IPS DF 19.7 (cell line): Measurements from ENCODE around the gene DCAF16.

Experiments used
- DNase-seq: peaks from one replicate; pipeline ENCODE4 v3.0.0-alpha.2; 2013; ENCODE audit warnings: low read depth, low spot score

The DCAF16 gene

GRCh38 chr4:17781300-17782287, 29.0 kb downstream of the DCAF16 start, which contains the start of gene FAM184B:
Gene FAM184B (minus strand): TSS chr4:17781621. CDS start chr4:17781299, 322 bp downstream.
- DNase-seq, result no peak

DNA sequence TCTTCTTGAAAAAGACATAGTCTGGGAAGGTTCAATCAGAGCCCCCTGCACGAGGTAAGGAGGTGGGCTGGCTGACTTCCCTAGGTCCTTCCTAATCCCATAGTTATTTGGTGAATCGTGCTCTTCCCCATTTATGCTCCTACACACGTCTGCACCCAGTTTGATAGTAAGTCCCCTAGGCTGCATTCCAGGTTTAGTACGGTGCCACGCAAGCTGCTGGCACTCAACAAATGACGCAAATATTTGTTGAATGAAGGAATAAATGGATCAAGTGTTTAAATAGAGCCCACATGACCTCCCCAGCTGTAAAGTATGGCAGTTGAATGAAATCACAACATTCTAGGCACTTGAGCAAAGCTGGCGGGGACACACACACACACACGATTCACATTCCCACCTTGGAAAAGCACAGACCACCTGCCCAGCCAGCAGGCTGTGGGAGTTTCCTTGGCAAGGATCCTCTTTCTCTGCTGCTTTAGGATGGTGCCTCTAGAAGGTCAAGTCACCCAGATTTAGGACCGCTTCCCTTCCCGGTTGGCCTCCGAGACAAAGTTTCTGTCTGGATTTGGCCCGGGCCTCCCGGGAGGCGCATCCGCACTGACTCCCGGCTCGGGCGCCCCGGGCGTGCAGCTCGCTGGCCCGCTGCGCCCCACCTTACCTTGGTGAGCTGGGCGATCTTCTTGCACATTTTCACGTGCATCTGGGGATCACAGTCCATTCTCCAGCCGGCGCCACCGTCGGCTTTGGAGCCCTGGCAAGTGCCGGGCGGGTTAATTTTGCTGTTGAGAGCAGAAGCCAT, 29.9 kb downstream of the DCAF16 start:
- no peak for DNase-seq

GRCh38 chr4:17778431-17778830, 32.1 kb downstream of the DCAF16 start:
- no peak for DNase-seq

DNA sequence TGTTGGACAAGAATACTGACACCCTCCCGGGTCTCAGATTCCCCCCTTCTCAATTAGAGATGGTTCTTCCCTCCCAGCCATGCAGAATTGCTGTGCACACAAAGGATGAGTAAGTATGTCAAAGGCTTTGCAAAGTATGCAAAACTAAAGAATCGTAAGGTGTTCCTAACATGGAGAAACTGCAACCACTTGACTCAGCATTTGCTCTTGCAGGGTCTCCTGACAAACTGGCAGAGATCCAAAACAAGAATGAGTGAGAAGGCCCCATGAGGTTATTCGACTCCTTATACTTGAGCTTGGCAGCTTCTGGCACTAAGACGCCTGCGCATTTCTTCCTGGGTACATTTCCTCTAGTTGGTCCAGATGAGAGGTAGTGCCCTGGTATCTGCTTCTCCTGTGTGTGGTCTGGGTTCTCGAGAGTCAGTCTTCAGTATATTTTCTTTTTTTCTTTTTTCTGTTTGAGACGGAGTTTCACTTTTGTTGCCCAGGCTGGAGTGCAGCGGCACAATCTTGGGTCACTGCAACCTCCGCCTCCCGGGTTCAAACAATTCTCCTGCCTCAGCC, 37.3 kb downstream of the DCAF16 start:
- no peak for DNase-seq

DNA sequence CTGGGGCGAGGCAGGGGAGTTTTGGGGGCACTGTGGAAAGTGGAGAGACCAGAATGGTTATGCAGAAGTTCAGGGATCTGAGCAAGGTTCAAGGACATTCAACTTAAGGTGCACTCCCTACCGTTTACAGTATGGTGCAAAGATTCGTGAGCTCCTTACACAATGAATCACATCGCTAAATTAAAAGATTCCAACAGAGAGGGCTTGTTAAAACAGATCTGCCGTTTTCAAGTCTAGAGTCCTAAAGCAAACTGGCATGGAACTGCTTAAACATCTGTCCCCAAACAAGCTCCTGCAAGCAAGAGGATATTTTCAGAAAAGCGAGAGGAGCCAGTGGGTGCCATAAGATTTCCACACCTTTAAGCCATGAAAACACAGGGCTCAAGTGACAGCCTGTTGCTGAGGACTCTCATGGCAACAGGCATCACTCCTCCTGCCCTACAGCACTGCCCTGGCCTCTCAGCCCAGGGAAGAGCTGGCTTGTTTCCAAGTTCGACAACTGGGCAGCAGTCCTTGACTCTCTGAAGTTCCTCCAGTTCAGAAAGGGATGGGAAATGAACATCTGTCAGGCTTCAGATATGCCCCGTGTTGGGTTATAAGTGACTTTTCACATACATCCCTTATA, 39.2 kb downstream of the DCAF16 start:
- DNase-seq, result no peak

- DNase-seq, result no peak
These were observed 39.7 kb downstream of the DCAF16 start for GRCh38 chr4:17770845-17771244.

GRCh38 chr4:17769406-17770174, 41.0 kb downstream of the DCAF16 start:
- DNase-seq, result no peak

DNA sequence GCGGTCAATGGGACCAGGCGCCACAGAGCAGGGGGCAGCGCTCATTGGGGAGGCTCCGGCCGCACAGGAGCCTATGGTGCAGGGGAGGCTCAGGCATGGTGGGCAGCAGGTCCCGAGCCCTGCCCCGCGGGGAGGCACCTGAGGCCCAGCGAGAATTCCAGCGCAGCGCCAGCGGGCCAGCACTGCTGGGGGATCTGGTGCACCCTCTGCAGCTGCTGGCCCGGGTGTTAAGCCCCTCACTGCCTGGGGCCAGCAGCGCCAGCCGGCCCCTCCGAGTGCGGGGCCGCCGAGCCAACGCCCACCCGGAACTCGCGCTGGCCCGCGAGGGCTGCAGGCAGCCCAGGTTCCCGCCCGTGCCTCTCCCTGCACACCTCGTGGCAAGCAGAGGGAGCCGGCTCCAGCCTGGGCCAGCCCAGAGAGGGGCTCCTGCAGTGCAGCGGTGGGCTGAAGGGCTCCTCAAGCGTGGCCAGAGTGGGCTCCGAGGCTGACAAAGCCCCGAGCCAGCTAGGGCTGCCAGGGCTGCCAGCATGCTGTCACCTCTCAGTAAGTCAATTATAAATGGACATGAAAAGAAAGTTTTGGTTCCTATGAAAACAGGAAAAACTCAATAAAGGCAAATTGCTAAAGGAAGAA, 43.6 kb downstream of the DCAF16 start:
- no peak for DNase-seq

DNA sequence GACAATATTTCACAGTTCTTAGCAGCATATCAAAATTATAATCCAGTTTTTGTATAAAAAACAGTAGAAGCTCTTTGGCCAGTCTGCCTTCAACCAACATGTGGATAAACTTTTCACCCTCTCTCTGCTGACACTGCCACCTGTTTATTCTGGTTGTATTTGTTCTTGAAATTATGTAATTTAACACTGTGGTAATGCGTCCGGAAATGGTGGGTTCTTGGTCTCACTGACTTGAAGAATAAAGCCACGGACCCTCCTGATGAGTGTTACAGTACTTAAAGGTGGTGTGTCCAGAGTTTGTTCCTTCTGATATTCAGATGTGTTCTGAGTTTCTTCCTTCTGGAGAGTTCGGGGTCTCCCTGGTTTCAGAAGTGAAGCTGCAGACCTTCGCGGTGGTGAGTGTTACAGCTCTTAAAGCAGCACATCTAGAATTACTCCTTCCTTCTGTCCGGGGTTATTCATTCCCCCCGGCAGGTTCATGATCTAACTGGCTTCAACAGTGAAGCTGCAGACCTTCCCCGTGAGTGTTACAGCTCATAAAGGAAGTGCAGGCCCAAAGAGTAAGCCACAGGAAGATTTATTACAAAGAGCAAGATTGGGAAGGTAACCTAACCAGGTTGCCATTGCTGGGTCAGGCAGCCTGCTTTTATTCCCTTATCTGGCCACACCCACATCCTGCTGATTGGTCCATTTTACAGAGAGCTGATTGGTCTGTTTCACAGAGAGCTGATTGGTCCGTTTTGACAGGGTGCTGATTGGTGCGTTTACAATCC, 44.9 kb downstream of the DCAF16 start:
- no peak for DNase-seq

DNA sequence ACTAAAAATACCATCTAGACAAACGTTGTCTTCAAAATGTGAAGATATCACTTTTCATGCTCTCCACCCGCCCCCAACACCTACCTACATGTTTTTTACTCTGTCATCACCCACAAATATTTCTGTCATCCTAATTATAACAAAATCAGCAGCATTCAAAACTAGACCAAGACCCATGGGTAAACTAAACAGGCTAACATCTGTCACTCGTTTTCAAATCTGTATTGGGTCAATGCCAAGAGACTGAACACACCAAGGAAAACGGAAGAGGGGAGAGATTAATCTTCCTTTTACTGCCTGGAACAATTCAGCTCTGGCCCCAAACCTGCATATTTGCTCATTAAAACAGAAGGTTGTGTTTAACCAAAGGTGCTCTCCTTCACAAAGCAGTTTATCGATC, 46.6 kb downstream of the DCAF16 start:
- DNase-seq, result no peak

GRCh38 chr4:17763416-17763815, 47.1 kb downstream of the DCAF16 start:
- no peak for DNase-seq

- no peak for DNase-seq
These were observed 47.8 kb downstream of the DCAF16 start for GRCh38 chr4:17762726-17763125.

DNA sequence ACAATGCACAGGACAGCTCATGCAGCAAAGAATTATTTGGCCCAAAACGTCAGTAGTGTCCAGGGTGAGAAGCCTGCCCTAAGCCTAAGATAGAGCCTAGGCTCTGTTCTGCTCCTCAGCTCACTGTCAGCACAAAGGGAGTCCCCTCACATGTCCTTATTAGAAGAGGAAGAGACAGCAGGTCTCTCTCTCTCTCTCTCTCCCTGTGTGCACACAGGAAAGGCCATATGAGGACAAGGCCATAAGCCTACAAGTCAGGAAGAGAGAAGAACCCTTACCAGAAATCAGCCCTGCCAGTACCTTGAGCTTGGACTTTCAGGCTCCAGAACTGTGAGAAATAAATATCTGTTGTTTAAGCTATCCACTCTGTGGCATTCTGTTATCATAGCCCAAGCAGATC, 49.5 kb downstream of the DCAF16 start:
- DNase-seq, result no peak

DNA sequence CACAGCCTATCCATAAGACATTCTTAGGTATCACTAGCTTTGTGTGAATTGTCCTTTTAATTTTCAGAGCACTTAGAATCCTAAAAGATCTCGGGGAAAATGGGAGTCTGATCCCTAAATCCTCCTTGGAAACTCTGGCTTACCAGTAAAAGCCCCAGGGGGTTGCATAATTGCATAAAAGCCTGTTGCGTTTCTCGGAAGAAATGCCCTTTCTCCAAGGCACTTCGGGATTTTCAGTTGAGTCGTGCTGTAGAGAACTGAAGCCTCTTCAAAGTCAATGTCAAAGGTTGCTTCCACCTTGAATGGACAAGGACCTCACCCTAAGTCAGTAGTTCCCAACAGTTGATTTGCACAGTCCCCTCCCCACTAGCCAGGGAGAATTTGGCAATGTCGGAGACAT, 49.9 kb downstream of the DCAF16 start:
- peak; percentile 25 for DNase-seq

GRCh38 chr4:17758485-17758884, 52.1 kb downstream of the DCAF16 start:
- no peak for DNase-seq

DNA sequence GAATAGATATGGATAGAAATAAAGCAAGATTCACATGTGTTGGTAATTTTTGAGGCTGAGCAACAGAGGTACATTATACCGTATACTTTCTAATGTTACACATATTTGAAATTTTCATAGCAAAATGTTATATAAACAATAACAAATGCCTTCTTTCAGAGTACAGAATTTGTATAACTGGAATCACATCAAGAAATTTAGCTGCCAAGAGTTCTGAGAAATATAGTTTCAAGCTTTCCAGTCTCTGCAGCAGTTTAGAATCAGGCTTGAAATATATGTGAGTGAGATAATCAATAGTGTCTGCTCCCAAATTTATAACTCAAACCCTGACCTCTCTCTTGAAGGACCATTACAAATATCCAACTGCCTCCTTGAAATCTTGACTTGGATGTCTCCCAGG, 52.9 kb downstream of the DCAF16 start:
- no peak for DNase-seq

GRCh38 chr4:17753646-17754045, 56.9 kb downstream of the DCAF16 start:
- no peak for DNase-seq
